GM21390 (cell line): Measurements from ENCODE around the gene TRPM3.

Experiments
- ATAC-seq: cut with Tn5 transposase; IDR thresholded peaks from one replicate; pipeline ENCODE4 v1.9.1; 2021; ENCODE audit not compliant: unreplicated experiment

The TRPM3 gene

GRCh38 chr9:70902692-70903131 is 218.7 kb downstream of the TRPM3 start:
- no peak for ATAC-seq

GRCh38 chr9:70902171-70902570 is 219.2 kb downstream of the TRPM3 start:
- ATAC-seq = no peak

GRCh38 chr9:70901746-70902145 is 219.7 kb downstream of the TRPM3 start:
- ATAC-seq = no peak

GRCh38 chr9:70901013-70901412 is 220.4 kb downstream of the TRPM3 start:
- ATAC-seq = no peak

- ATAC-seq = no peak
Measured at GRCh38 chr9:70893580-70894122, 227.8 kb downstream of the TRPM3 start.

GRCh38 chr9:70888471-70888870 is 232.9 kb downstream of the TRPM3 start:
- ATAC-seq = no peak

GRCh38 chr9:70887826-70888225 is 233.6 kb downstream of the TRPM3 start:
- no peak for ATAC-seq

- no peak for ATAC-seq
Measured at GRCh38 chr9:70883963-70884793, 237.2 kb downstream of the TRPM3 start.

GRCh38 chr9:70883056-70883455 is 238.4 kb downstream of the TRPM3 start:
- ATAC-seq = no peak

GRCh38 chr9:70881333-70881732 is 240.1 kb downstream of the TRPM3 start:
- no peak for ATAC-seq

GRCh38 chr9:70880535-70880934 is 240.9 kb downstream of the TRPM3 start:
- no peak for ATAC-seq

- no peak for ATAC-seq
Measured at GRCh38 chr9:70878576-70878975, 242.8 kb downstream of the TRPM3 start.

- ATAC-seq = no peak
Measured at GRCh38 chr9:70874451-70874850, 247.0 kb downstream of the TRPM3 start.

GRCh38 chr9:70873506-70873905 is 247.9 kb downstream of the TRPM3 start:
- ATAC-seq = no peak

- ATAC-seq = no peak
Measured at GRCh38 chr9:70868661-70869652, 252.5 kb downstream of the TRPM3 start.

- no peak for ATAC-seq
Measured at GRCh38 chr9:70868041-70868440, 253.4 kb downstream of the TRPM3 start.

GRCh38 chr9:70865471-70865870 is 255.9 kb downstream of the TRPM3 start:
- no peak for ATAC-seq

- no peak for ATAC-seq
Measured at GRCh38 chr9:70861797-70862196, 259.6 kb downstream of the TRPM3 start.

GRCh38 chr9:70861376-70861775 is 260.0 kb downstream of the TRPM3 start:
- no peak for ATAC-seq

- ATAC-seq = no peak
Measured at GRCh38 chr9:70859694-70860093, 261.7 kb downstream of the TRPM3 start.

- ATAC-seq = no peak
Measured at GRCh38 chr9:70856411-70856810, 265.0 kb downstream of the TRPM3 start.
